Activated CD8-positive, alpha-beta T cell treated with anti-CD3 and anti-CD28 coated beads for 36 hours (primary cell): Measurements from ENCODE around the gene NKTR. TPM values are rescaled to one million over a fixed set of nuclear protein-coding genes. Genes with fewer than 3 reads are reported as not detected.

Source experiments
- ATAC-seq: fragments of 200-7000 bp; cut with Tn5 transposase; one replicate; pipeline ENCODE4 v1.10.0; 2021; ENCODE audit warnings: mild to moderate bottlenecking, moderate library complexity
- CTCF ChIA-PET: fragments of 350-600 bp; sonication (Branson Sonifier 250); formaldehyde crosslinking; loops from one replicate; lab custom pipeline; 2021; ENCODE audit warnings: antibody characterized with exemption; lab: Charles Lee
- POLR2A ChIA-PET: fragments of 350-600 bp; sonication (Branson Sonifier 250); formaldehyde crosslinking; loops from one replicate; lab custom pipeline; 2021; ENCODE audit warnings: antibody characterized with exemption; lab: Charles Lee
- DNase-seq: peaks from one replicate; pipeline ENCODE4 v3.0.0-alpha.2; 2020
- H3K27ac Mint-ChIP-seq: one replicate; pipeline ENCODE4 v1.8.0; 2021; ENCODE audit warnings: mild to moderate bottlenecking, mixed read lengths
- H3K27me3 Mint-ChIP-seq: one replicate; pipeline ENCODE4 v1.8.0; 2021; ENCODE audit warnings: mixed read lengths
- H3K36me3 Mint-ChIP-seq: one replicate; pipeline ENCODE4 v1.8.0; 2021; ENCODE audit warnings: low read depth, mixed read lengths
- H3K4me1 Mint-ChIP-seq: one replicate; pipeline ENCODE4 v1.8.0; 2021; ENCODE audit warnings: low read depth, mixed read lengths
- H3K4me3 Mint-ChIP-seq: one replicate; pipeline ENCODE4 v1.8.0; 2021; ENCODE audit warnings: mild to moderate bottlenecking, moderate library complexity, mixed read lengths
- H3K9me3 Mint-ChIP-seq: one replicate; pipeline ENCODE4 v1.8.0; 2021; ENCODE audit warnings: mixed read lengths
- CTCF ChIP-seq: fragments of 200-600 bp; IDR thresholded peaks from one replicate; pipeline ENCODE4 v1.8.0; 2022; ENCODE audit warnings: antibody characterized with exemption, mild to moderate bottlenecking
- intact Hi-C: fragments of 100-400 bp; cut with micrococcal nuclease; formaldehyde crosslinking; loops from one replicate; pipeline ENCODE4 v1.10.0; 2022
- total RNA-seq, 2 experiments: library from RNA; stranded (reverse); gene quantifications; one replicate each; pipeline ENCODE4 v1.2.3, GENCODE V29; 2021

Gene NKTR
- total RNA-seq, 2 experiments from 2014 or later, result 63.4 to 65.9 TPM

- no peak for DNase-seq
- no peaks in the 10 kb centered on the region for H3K36me3 Mint-ChIP-seq
- no peaks in the 10 kb centered on the region for H3K4me1 Mint-ChIP-seq
- H3K4me3 Mint-ChIP-seq, result no peak overlapping the region
- H3K9me3 Mint-ChIP-seq, result no peaks in the 10 kb centered on the region
- ATAC-seq, result no peak
- no peak overlapping the region for H3K27ac Mint-ChIP-seq
- H3K27me3 Mint-ChIP-seq, result no peaks in the 10 kb centered on the region
- no peak for TF ChIP-seq CTCF
- intact Hi-C loops, result no loop called here
- ChIA-PET POLR2A (no interaction called here), CTCF (interaction anchor here (2.1 kb wide), 1 partner anchor 82 kb away, joined by 7 read pairs; no protein-coding TSS in a partner anchor)
These were observed 61.7 kb downstream of the NKTR start for GRCh38 chr3:42662037-42662812.

GRCh38 chr3:42662813-42663535, 62.5 kb downstream of the NKTR start:
- no peaks in the 10 kb centered on the region for H3K27me3 Mint-ChIP-seq
- H3K4me1 Mint-ChIP-seq, result no peaks in the 10 kb centered on the region
- no peaks in the 10 kb centered on the region for H3K36me3 Mint-ChIP-seq
- TF ChIP-seq CTCF, result no peak
- H3K4me3 Mint-ChIP-seq, result no peak overlapping the region
- DNase-seq, result no peak
- no peak overlapping the region for H3K27ac Mint-ChIP-seq
- no peak for ATAC-seq
- no peaks in the 10 kb centered on the region for H3K9me3 Mint-ChIP-seq
- intact Hi-C loops, result no loop called here
- POLR2A ChIA-PET, result no interaction called here
- CTCF ChIA-PET, result interaction anchor here (2.1 kb wide), 1 partner anchor 81 kb away, joined by 7 read pairs; no protein-coding TSS in a partner anchor

- H3K4me3 Mint-ChIP-seq, result no peak overlapping the region
- CTCF ChIA-PET, result no interaction called here
- no peaks in the 10 kb centered on the region for H3K27me3 Mint-ChIP-seq
- no peaks in the 10 kb centered on the region for H3K9me3 Mint-ChIP-seq
- H3K27ac Mint-ChIP-seq, result no peak overlapping the region
- intact Hi-C loops, result no loop called here
- no peak for DNase-seq
- POLR2A ChIA-PET, result no interaction called here
- H3K4me1 Mint-ChIP-seq, result no peaks in the 10 kb centered on the region
- TF ChIP-seq CTCF, result no peak
- no peaks in the 10 kb centered on the region for H3K36me3 Mint-ChIP-seq
- no peak for ATAC-seq
These were observed 63.3 kb downstream of the NKTR start for GRCh38 chr3:42663581-42664437.

- no peak for TF ChIP-seq CTCF
- no peak overlapping the region for H3K4me3 Mint-ChIP-seq
- no peak overlapping the region for H3K27ac Mint-ChIP-seq
- ATAC-seq, result no peak
- H3K27me3 Mint-ChIP-seq, result no peaks in the 10 kb centered on the region
- DNase-seq, result no peak
- POLR2A ChIA-PET, result no interaction called here
- no peaks in the 10 kb centered on the region for H3K4me1 Mint-ChIP-seq
- H3K9me3 Mint-ChIP-seq, result no peaks in the 10 kb centered on the region
- intact Hi-C loops, result no loop called here
- no peaks in the 10 kb centered on the region for H3K36me3 Mint-ChIP-seq
- CTCF ChIA-PET, result no interaction called here
These were observed 63.9 kb downstream of the NKTR start for GRCh38 chr3:42664438-42664803.
